Measurements from ENCODE around the gene YWHAQ. TPM values are rescaled to one million over a fixed set of nuclear protein-coding genes. Genes with fewer than 3 reads are reported as not detected.

Gene YWHAQ
- total RNA-seq, 1 donor from 2014 or later, result 518 TPM

DNA sequence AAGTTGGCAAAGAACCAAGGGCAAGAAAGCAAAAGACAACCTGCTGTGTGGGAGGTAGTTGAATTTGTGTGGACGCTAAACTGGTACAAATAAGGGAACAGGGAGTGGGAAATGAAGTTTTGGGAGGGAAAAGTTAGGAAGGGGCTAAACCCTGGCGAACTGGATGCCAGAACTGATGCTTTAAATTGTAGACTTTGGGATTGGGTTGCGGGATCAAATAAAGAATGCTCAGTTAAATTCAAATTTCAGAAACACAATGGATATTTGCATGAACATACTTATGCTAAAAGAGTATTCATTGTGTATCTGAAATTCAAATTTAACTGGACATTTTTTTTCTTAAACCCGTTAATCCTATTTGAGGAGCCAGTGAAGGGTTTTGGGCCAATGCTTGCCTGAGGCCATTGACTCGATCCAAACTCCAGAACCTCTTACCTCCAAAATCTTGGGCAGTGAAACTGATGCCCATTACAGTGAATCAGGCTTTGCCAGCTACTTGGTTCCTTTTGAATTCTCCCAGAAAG, 44.2 kb upstream of the YWHAQ start:
- Mint-ChIP-seq H3K36me3 (ENCODE audit: low read depth) (no peaks in the 10 kb centered on the region), H3K27me3 (ENCODE audit: low read depth) (no peaks in the 10 kb centered on the region), H3K4me1 (peaks cover 20% of the 10 kb centered on the region), H3K27ac (ENCODE audit: unreplicated experiment) (no peak overlapping the region), H3K9me3 (no peaks in the 10 kb centered on the region), H3K4me3 (no peak overlapping the region)
- no peak for TF ChIP-seq CTCF (conservative IDR thresholded peaks at IDR 0.05)
- no peak for DNase-seq (ENCODE audit: low read depth, low spot score)

- Mint-ChIP-seq H3K4me3 (no peak overlapping the region), H3K4me1 (peaks cover 20% of the 10 kb centered on the region), H3K27me3 (ENCODE audit: low read depth) (no peaks in the 10 kb centered on the region), H3K27ac (ENCODE audit: unreplicated experiment) (no peak overlapping the region), H3K36me3 (ENCODE audit: low read depth) (no peaks in the 10 kb centered on the region), H3K9me3 (no peaks in the 10 kb centered on the region)
- no peak for DNase-seq (ENCODE audit: low read depth, low spot score)
- no peak for TF ChIP-seq CTCF (conservative IDR thresholded peaks at IDR 0.05)
Measured at GRCh38 chr2:9673914-9674481, 43.2 kb upstream of the YWHAQ start.

- DNase-seq (ENCODE audit: low read depth, low spot score), result no peak
- no peak for TF ChIP-seq CTCF (conservative IDR thresholded peaks at IDR 0.05)
- Mint-ChIP-seq H3K27ac (ENCODE audit: unreplicated experiment) (no peak overlapping the region), H3K36me3 (ENCODE audit: low read depth) (no peaks in the 10 kb centered on the region), H3K4me1 (no peaks in the 10 kb centered on the region), H3K9me3 (no peaks in the 10 kb centered on the region), H3K27me3 (ENCODE audit: low read depth) (peaks cover 9% of the 10 kb centered on the region), H3K4me3 (no peak overlapping the region)
Measured at GRCh38 chr2:9668687-9669345, 38.0 kb upstream of the YWHAQ start.

GRCh38 chr2:9667826-9668225, 37.0 kb upstream of the YWHAQ start:
- Mint-ChIP-seq H3K4me3 (no peak overlapping the region), H3K9me3 (no peaks in the 10 kb centered on the region), H3K27ac (ENCODE audit: unreplicated experiment) (no peak overlapping the region), H3K36me3 (ENCODE audit: low read depth) (no peaks in the 10 kb centered on the region), H3K4me1 (no peaks in the 10 kb centered on the region), H3K27me3 (ENCODE audit: low read depth) (peaks cover 9% of the 10 kb centered on the region)
- TF ChIP-seq CTCF (conservative IDR thresholded peaks at IDR 0.05), result no peak
- no peak for DNase-seq (ENCODE audit: low read depth, low spot score)

- Mint-ChIP-seq H3K36me3 (ENCODE audit: low read depth) (no peaks in the 10 kb centered on the region), H3K4me1 (no peaks in the 10 kb centered on the region), H3K4me3 (no peak overlapping the region), H3K9me3 (no peaks in the 10 kb centered on the region), H3K27me3 (ENCODE audit: low read depth) (peaks cover 9% of the 10 kb centered on the region), H3K27ac (ENCODE audit: unreplicated experiment) (no peak overlapping the region)
- TF ChIP-seq CTCF (conservative IDR thresholded peaks at IDR 0.05), result no peak
- no peak for DNase-seq (ENCODE audit: low read depth, low spot score)
Measured at GRCh38 chr2:9666306-9666705, 35.5 kb upstream of the YWHAQ start.
